ENCODE measurements around the gene STK32B. TPM values are rescaled to one million over a fixed set of nuclear protein-coding genes. Genes with fewer than 3 reads are reported as not detected.

Gene STK32B
- total and polyA plus RNA-seq, 2 experiments from 2014 or later, result 0.71 to 2.3 TPM

- Histone ChIP-seq H3K4me2 (no peak overlapping the region), H3K36me3 (ENCODE audit: insufficient read depth) (no peaks in the 10 kb centered on the region), H4K20me1 (replicated peaks; ENCODE audit: insufficient read depth) (no peaks in the 10 kb centered on the region), H3K27me3 (ENCODE audit: insufficient read depth) (no peaks in the 10 kb centered on the region), H2AFZ (no peak overlapping the region), H3K9me2 (ENCODE audit: insufficient read depth) (peaks cover 5% of the 10 kb centered on the region; the same call in 1 of the 2 replicates), H3F3A (replicated peaks; ENCODE audit: low read depth) (no peaks in the 10 kb centered on the region), H3K27ac (ENCODE audit: low read depth) (no peak overlapping the region), H3K4me1 (ENCODE audit: insufficient read depth) (0 out of 2 replicates have a peak, but pooled peaks cover 3% of the 10 kb centered on the region), H3K79me2 (replicated peaks; ENCODE audit: insufficient read depth) (no peaks in the 10 kb centered on the region), H3K4me3 (no peak overlapping the region)
- Mint-ChIP-seq H3K27ac (no peak overlapping the region), H3K36me3 (ENCODE audit: low read depth) (no peaks in the 10 kb centered on the region), H3K4me1 (peaks cover 5% of the 10 kb centered on the region; the same call in 1 of the 3 replicates), H3K9me3 (peaks cover 3% of the 10 kb centered on the region; the same call in 2 of the 3 replicates), H3K4me3 (no peak overlapping the region), H3K27me3 (ENCODE audit: insufficient read depth, low read depth, poor library complexity) (no peaks in the 10 kb centered on the region)
- DNase-seq (ENCODE audit: low spot score) (no peak), ATAC-seq (no peak)
- TF ChIP-seq EZH2 (IDR thresholded peaks at IDR 0.05; ENCODE audit: low read depth, unreplicated experiment) (no peak), CREB1 (CRISPR knock-in tag; IDR thresholded peaks at IDR 0.05; ENCODE audit: low read depth) (no peak), NANOG (IDR thresholded peaks at IDR 0.05; ENCODE audit: borderline replicate concordance) (no peak), STAT1 (IDR thresholded peaks at IDR 0.05; ENCODE audit: unreplicated experiment) (no peak), JUNB (IDR thresholded peaks at IDR 0.05; ENCODE audit: unreplicated experiment) (no peak), REST (IDR thresholded peaks at IDR 0.05; ENCODE audit: unreplicated experiment) (no peak), ZNF331 (CRISPR knock-in tag; IDR thresholded peaks at IDR 0.05; ENCODE audit: low read depth) (no peak), ZNF114 (CRISPR knock-in tag; IDR thresholded peaks at IDR 0.05) (no peak), ETS1 (IDR thresholded peaks at IDR 0.05) (no peak), POLR2AphosphoS5 (IDR thresholded peaks at IDR 0.05; ENCODE audit: low read depth) (no peak), CTCF (conservative IDR thresholded peaks at IDR 0.05; ENCODE audit: low read depth in 2 of 2) (no peak), EZH2phosphoT487 (IDR thresholded peaks at IDR 0.05; ENCODE audit: unreplicated experiment) (no peak), ZNF462 (CRISPR knock-in tag; IDR thresholded peaks at IDR 0.05) (no peak)
Measured at GRCh38 chr4:5340991-5341451, 289.7 kb downstream of the STK32B start.
